Caco-2 (cell line): ENCODE results near the gene PPP1R9A. TPM values are rescaled to one million over a fixed set of nuclear protein-coding genes. Genes with fewer than 3 reads are reported as not detected.

Source experiments
- BruUV-seq: library from RNA; stranded (reverse); fragments of 400-500 nt; replicated peaks from 2 replicates; lab custom pipeline; 2021; lab: Mats Ljungman, UMichigan
- CTCF ChIA-PET: fragments of 300-600 bp; sonication (Branson Sonifier 250); formaldehyde crosslinking; loops from one replicate; lab custom pipeline; 2022; ENCODE audit warnings: antibody characterized with exemption; lab: Charles Lee
- POLR2A ChIA-PET: fragments of 300-600 bp; sonication (Branson Sonifier 250); formaldehyde crosslinking; loops from one replicate; lab custom pipeline; 2022; ENCODE audit warnings: antibody characterized with exemption; lab: Charles Lee
- DNase-seq, 2 experiments: peaks; one replicate each; pipeline versions ENCODE4 v3.0.0 to v3.0.0-alpha.2; 2020 to 2022
- H3K27me3 ChIP-seq: replicated peaks from 2 replicates; pipeline ENCODE4 v1.6.0; 2011; ENCODE audit warnings: low read length; ENCODE audit not compliant: control insufficient read depth, insufficient read depth
- H3K36me3 ChIP-seq: 2 replicates; pipeline ENCODE4 v1.5.1; 2011; ENCODE audit warnings: low read length; ENCODE audit not compliant: control insufficient read depth, insufficient read depth
- H3K4me1 ChIP-seq: fragments of 250-450 bp; sonication (Bioruptor Pico); 2 replicates; pipeline ENCODE4 v1.5.1; 2020; ENCODE audit warnings: mild to moderate bottlenecking
- H3K4me3 ChIP-seq: 2 replicates; pipeline ENCODE4 v1.5.1; 2011; ENCODE audit warnings: low read depth, mild to moderate bottlenecking, control low read depth, low read length
- H3K9me3 ChIP-seq: fragments of 250-450 bp; sonication (Bioruptor Pico); 2 replicates; pipeline ENCODE4 v1.5.1; 2020; ENCODE audit warnings: mild to moderate bottlenecking, moderate library complexity
- H3K27ac Mint-ChIP-seq: one replicate; pipeline ENCODE4 v1.8.0; 2022; ENCODE audit warnings: mixed read lengths; ENCODE audit not compliant: unreplicated experiment
- H3K27me3 Mint-ChIP-seq: one replicate; pipeline ENCODE4 v1.8.0; 2022; ENCODE audit warnings: mixed read lengths; ENCODE audit not compliant: insufficient read depth, unreplicated experiment
- H3K36me3 Mint-ChIP-seq: one replicate; pipeline ENCODE4 v1.8.0; 2022; ENCODE audit warnings: mild to moderate bottlenecking, mixed read lengths; ENCODE audit not compliant: insufficient read depth, unreplicated experiment
- H3K4me1 Mint-ChIP-seq: one replicate; pipeline ENCODE4 v1.8.0; 2022; ENCODE audit warnings: low read depth, mixed read lengths; ENCODE audit not compliant: unreplicated experiment
- H3K4me3 Mint-ChIP-seq: one replicate; pipeline ENCODE4 v1.8.0; 2022; ENCODE audit warnings: mild to moderate bottlenecking, moderate library complexity, mixed read lengths; ENCODE audit not compliant: unreplicated experiment
- H3K9me3 Mint-ChIP-seq: one replicate; pipeline ENCODE4 v1.8.0; 2022; ENCODE audit warnings: mixed read lengths; ENCODE audit not compliant: unreplicated experiment
- intact Hi-C: fragments of 100-400 bp; cut with micrococcal nuclease; formaldehyde crosslinking; loops from one replicate; pipeline ENCODE4 v1.10.0; 2022; ENCODE audit not compliant: unreplicated experiment
- total RNA-seq: library from RNA; stranded (reverse); gene quantifications from 2 replicates; pipeline ENCODE4 v1.2.3, GENCODE V29; 2022
- TF ChIP-seq, protein P1 (sequence below), 2 experiments: fragments of 200-600 bp in 1 of 2; IDR thresholded peaks; 1 replicate in 1 of 2; 2 replicates in 1 of 2; pipeline versions ENCODE4 v1.5.1 to v1.8.0; 2011 to 2022; ENCODE audit warnings: antibody characterized with exemption in 1 of 2, control low read depth in 1 of 2, inconsistent platforms in 1 of 2, low read depth in 1 of 2, low read length in 1 of 2, mild to moderate bottlenecking in 1 of 2, moderate library complexity in 1 of 2; ENCODE audit not compliant: insufficient read depth in 1 of 2, severe bottlenecking in 1 of 2, unreplicated experiment in 1 of 2

PPP1R9A gene
- total RNA-seq, 1 experiment from 2014 or later = 37.4 TPM

GRCh38 chr7:95317546-95317945 is 410.2 kb downstream of the PPP1R9A start:
- Mint-ChIP-seq H3K27me3 (peaks cover 8% of the 10 kb centered on the region), H3K9me3 (no peaks in the 10 kb centered on the region), H3K4me3 (no peak overlapping the region), H3K4me1 (no peaks in the 10 kb centered on the region), H3K36me3 (no peaks in the 10 kb centered on the region), H3K27ac (no peak overlapping the region)
- no peak overlapping the region for H3K4me3 ChIP-seq
- no TSS peak for BruUV-seq
- no peaks in the 10 kb centered on the region for H3K27me3 ChIP-seq
- H3K36me3 ChIP-seq = no peaks in the 10 kb centered on the region
- no peak for DNase-seq
- POLR2A ChIA-PET = no interaction called here
- H3K4me1 ChIP-seq = no peaks in the 10 kb centered on the region
- TF ChIP-seq, protein P1, sequence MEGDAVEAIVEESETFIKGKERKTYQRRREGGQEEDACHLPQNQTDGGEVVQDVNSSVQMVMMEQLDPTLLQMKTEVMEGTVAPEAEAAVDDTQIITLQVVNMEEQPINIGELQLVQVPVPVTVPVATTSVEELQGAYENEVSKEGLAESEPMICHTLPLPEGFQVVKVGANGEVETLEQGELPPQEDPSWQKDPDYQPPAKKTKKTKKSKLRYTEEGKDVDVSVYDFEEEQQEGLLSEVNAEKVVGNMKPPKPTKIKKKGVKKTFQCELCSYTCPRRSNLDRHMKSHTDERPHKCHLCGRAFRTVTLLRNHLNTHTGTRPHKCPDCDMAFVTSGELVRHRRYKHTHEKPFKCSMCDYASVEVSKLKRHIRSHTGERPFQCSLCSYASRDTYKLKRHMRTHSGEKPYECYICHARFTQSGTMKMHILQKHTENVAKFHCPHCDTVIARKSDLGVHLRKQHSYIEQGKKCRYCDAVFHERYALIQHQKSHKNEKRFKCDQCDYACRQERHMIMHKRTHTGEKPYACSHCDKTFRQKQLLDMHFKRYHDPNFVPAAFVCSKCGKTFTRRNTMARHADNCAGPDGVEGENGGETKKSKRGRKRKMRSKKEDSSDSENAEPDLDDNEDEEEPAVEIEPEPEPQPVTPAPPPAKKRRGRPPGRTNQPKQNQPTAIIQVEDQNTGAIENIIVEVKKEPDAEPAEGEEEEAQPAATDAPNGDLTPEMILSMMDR (IDR thresholded peaks at IDR 0.05; ENCODE audit: insufficient read depth in 1 of 2, low read depth in 1 of 2, low read length in 1 of 2, severe bottlenecking in 1 of 2, unreplicated experiment in 1 of 2) = no peak
- intact Hi-C loops = no loop called here
- no peaks in the 10 kb centered on the region for H3K9me3 ChIP-seq
- CTCF ChIA-PET = no interaction called here

- H3K36me3 ChIP-seq = no peaks in the 10 kb centered on the region
- intact Hi-C loops = no loop called here
- peaks cover 8% of the 10 kb centered on the region for H3K27me3 Mint-ChIP-seq
- TF ChIP-seq, protein P1 (IDR thresholded peaks at IDR 0.05; ENCODE audit: insufficient read depth in 1 of 2, low read depth in 1 of 2, low read length in 1 of 2, severe bottlenecking in 1 of 2, unreplicated experiment in 1 of 2) = no peak
- no peak overlapping the region for H3K4me3 ChIP-seq
- no peaks in the 10 kb centered on the region for H3K4me1 Mint-ChIP-seq
- H3K4me3 Mint-ChIP-seq = no peak overlapping the region
- ChIA-PET CTCF (no interaction called here), POLR2A (no interaction called here)
- H3K27me3 ChIP-seq = no peaks in the 10 kb centered on the region
- H3K27ac Mint-ChIP-seq = no peak overlapping the region
- DNase-seq = no peak
- no peaks in the 10 kb centered on the region for H3K9me3 Mint-ChIP-seq
- no TSS peak for BruUV-seq
- no peaks in the 10 kb centered on the region for H3K9me3 ChIP-seq
- no peaks in the 10 kb centered on the region for H3K36me3 Mint-ChIP-seq
- H3K4me1 ChIP-seq = peaks cover 2% of the 10 kb centered on the region; the same call in 1 of the 2 replicates
Measured at GRCh38 chr7:95317966-95318365, 410.6 kb downstream of the PPP1R9A start.

DNA sequence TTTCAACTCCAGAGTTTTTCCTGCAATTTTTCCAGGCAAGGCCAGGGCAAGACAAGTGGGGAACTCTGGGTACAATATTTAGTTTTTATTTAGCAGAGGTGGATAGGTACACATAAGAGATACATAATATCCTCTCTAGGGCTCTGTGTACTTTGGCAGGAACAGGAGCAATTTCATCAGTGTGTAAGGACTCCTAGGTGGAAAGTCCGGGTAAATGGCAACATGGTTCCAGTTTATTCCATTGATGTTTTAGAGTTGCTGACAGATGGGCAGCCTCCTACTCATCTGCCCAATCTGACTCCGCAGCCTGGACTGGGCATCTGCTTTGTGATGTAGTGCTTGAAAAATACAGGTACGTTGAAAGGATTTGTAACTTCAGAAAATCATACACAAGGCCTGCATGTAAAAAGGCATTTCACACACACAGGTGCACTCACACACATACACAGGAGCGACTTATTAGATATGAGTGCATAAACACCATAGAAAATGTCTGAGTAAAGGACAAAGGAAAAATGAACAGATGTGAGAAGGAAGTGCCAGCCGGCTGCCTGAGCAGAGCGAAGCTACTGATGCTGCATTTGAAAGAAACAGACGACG is 411.2 kb downstream of the PPP1R9A start:
- Histone ChIP-seq H3K9me3 (no peaks in the 10 kb centered on the region), H3K4me1 (peaks cover 9% of the 10 kb centered on the region), H3K27me3 (no peaks in the 10 kb centered on the region), H3K4me3 (no peak overlapping the region), H3K36me3 (no peaks in the 10 kb centered on the region)
- no peak for DNase-seq
- Mint-ChIP-seq H3K4me3 (no peak overlapping the region), H3K36me3 (no peaks in the 10 kb centered on the region), H3K9me3 (no peaks in the 10 kb centered on the region), H3K27me3 (peaks cover 6% of the 10 kb centered on the region), H3K27ac (no peak overlapping the region), H3K4me1 (no peaks in the 10 kb centered on the region)
- POLR2A ChIA-PET = no interaction called here
- CTCF ChIA-PET = no interaction called here
- intact Hi-C loops = no loop called here
- TF ChIP-seq, protein P1 (IDR thresholded peaks at IDR 0.05; ENCODE audit: insufficient read depth in 1 of 2, low read depth in 1 of 2, low read length in 1 of 2, severe bottlenecking in 1 of 2, unreplicated experiment in 1 of 2) = no peak
- no TSS peak for BruUV-seq
